H9 (cell line): ENCODE measurements around the gene ACADL. TPM values are rescaled to one million over a fixed set of nuclear protein-coding genes. Genes with fewer than 3 reads are reported as not detected.
A peak's percentile ranks its signal among the peaks of the same experiment; 100 is the strongest.

Experiments used
- DNase-seq: peaks from one replicate; pipeline ENCODE4 v3.0.0-alpha.2; 2017
- H2AFZ ChIP-seq: one replicate; pipeline ENCODE4 v1.6.1; 2013; ENCODE audit warnings: mild to moderate bottlenecking, low read length, control low read depth, moderate library complexity
- H2AK5ac ChIP-seq: 2 replicates; pipeline ENCODE4 v1.6.1; 2013; ENCODE audit warnings: low read length, control low read depth, mixed read lengths; ENCODE audit not compliant: insufficient read length
- H2BK120ac ChIP-seq: one replicate; pipeline ENCODE4 v1.6.1; 2013; ENCODE audit warnings: low read depth, mild to moderate bottlenecking, low read length, control low read depth, inconsistent platforms; ENCODE audit not compliant: poor library complexity, severe bottlenecking
- H2BK12ac ChIP-seq: 2 replicates; pipeline ENCODE4 v1.6.1; 2013; ENCODE audit warnings: low read length, control low read depth, mixed read lengths, low read depth; ENCODE audit not compliant: insufficient read length
- H2BK15ac ChIP-seq: 2 replicates; pipeline ENCODE4 v1.6.1; 2013; ENCODE audit warnings: low read depth, low read length, control low read depth
- H2BK20ac ChIP-seq: one replicate; pipeline ENCODE4 v1.6.1; 2013; ENCODE audit warnings: low read depth, mild to moderate bottlenecking, low read length, control low read depth, inconsistent platforms; ENCODE audit not compliant: poor library complexity, severe bottlenecking
- H2BK5ac ChIP-seq: 2 replicates; pipeline ENCODE4 v1.6.1; 2013; ENCODE audit warnings: low read length, control low read depth, mixed read lengths; ENCODE audit not compliant: insufficient read length
- H3K14ac ChIP-seq: 2 replicates; pipeline ENCODE4 v1.6.1; 2013; ENCODE audit warnings: low read length, control low read depth; ENCODE audit not compliant: insufficient read depth
- H3K18ac ChIP-seq: 2 replicates; pipeline ENCODE4 v1.6.1; 2013; ENCODE audit warnings: low read depth, mild to moderate bottlenecking, mixed read lengths, low read length, control low read depth; ENCODE audit not compliant: insufficient read length
- H3K23ac ChIP-seq: 2 replicates; pipeline ENCODE4 v1.6.1; 2013; ENCODE audit warnings: low read length, control low read depth, mixed read lengths, low read depth; ENCODE audit not compliant: insufficient read length
- H3K23me2 ChIP-seq: 2 replicates; pipeline ENCODE4 v1.6.1; 2013; ENCODE audit warnings: low read depth, mild to moderate bottlenecking, mixed read lengths, low read length, control low read depth; ENCODE audit not compliant: insufficient read length, poor library complexity, severe bottlenecking
- H3K27ac ChIP-seq: 2 replicates; pipeline ENCODE4 v1.5.1; 2013; ENCODE audit warnings: low read length, control low read depth, mixed read lengths, low read depth; ENCODE audit not compliant: insufficient read length
- H3K27me3 ChIP-seq: 2 replicates; pipeline ENCODE4 v1.6.1; 2013; ENCODE audit warnings: low read length, control low read depth, inconsistent platforms; ENCODE audit not compliant: insufficient read depth
- H3K4ac ChIP-seq: 2 replicates; pipeline ENCODE4 v1.6.1; 2013; ENCODE audit warnings: low read depth, mild to moderate bottlenecking, control low read depth, inconsistent platforms, low read length, moderate library complexity
- H3K4me1 ChIP-seq: 2 replicates; pipeline ENCODE4 v1.6.1; 2013; ENCODE audit warnings: low read length, control low read depth, inconsistent platforms; ENCODE audit not compliant: insufficient read depth
- H3K4me2 ChIP-seq: 2 replicates; pipeline ENCODE4 v1.6.1; 2013; ENCODE audit warnings: low read length, control low read depth, mixed read lengths; ENCODE audit not compliant: insufficient read length, insufficient read depth
- H3K56ac ChIP-seq: 2 replicates; pipeline ENCODE4 v1.6.1; 2013; ENCODE audit warnings: low read depth, mild to moderate bottlenecking, mixed read lengths, low read length, control low read depth; ENCODE audit not compliant: insufficient read length
- H3K79me1 ChIP-seq: 2 replicates; pipeline ENCODE4 v1.6.1; 2013; ENCODE audit warnings: low read depth, mild to moderate bottlenecking, moderate library complexity, low read length, control low read depth, inconsistent platforms; ENCODE audit not compliant: insufficient read depth, poor library complexity, severe bottlenecking
- H3K79me2 ChIP-seq: 2 replicates; pipeline ENCODE4 v1.6.1; 2013; ENCODE audit warnings: low read length, control low read depth, inconsistent platforms; ENCODE audit not compliant: insufficient read depth
- H3K9ac ChIP-seq: 2 replicates; pipeline ENCODE4 v1.6.1; 2013; ENCODE audit warnings: low read length, control low read depth, mixed read lengths; ENCODE audit not compliant: insufficient read length; ENCODE audit errors: extremely low read depth
- H3K9me3 ChIP-seq: one replicate; pipeline ENCODE4 v1.6.1; 2013; ENCODE audit warnings: low read depth, low read length, inconsistent platforms; ENCODE audit not compliant: control insufficient read depth
- H3T11ph ChIP-seq: one replicate; pipeline ENCODE4 v1.6.1; 2013; ENCODE audit warnings: mild to moderate bottlenecking, low read length, control low read depth, inconsistent platforms
- H4K20me1 ChIP-seq: one replicate; pipeline ENCODE4 v1.6.1; 2013; ENCODE audit not compliant: control insufficient read depth, insufficient read length, insufficient read depth
- H4K5ac ChIP-seq: 2 replicates; pipeline ENCODE4 v1.6.1; 2013; ENCODE audit warnings: low read depth, mild to moderate bottlenecking, mixed read lengths, low read length, control low read depth; ENCODE audit not compliant: insufficient read length
- H4K8ac ChIP-seq: replicated peaks from 2 replicates; pipeline ENCODE4 v1.6.1; 2013; ENCODE audit warnings: low read length, control low read depth, mixed read lengths, low read depth; ENCODE audit not compliant: insufficient read length
- H4K91ac ChIP-seq: 2 replicates; pipeline ENCODE4 v1.6.1; 2013; ENCODE audit warnings: low read depth, mild to moderate bottlenecking, moderate library complexity, mixed read lengths, low read length, control low read depth; ENCODE audit not compliant: insufficient read length
- H3K27ac Mint-ChIP-seq, 3 experiments: 2 replicates in 2 of 3; 3 replicates in 1 of 3; pipeline ENCODE4 v1.8.0; 2020 to 2021; ENCODE audit warnings: mixed read lengths in 3 of 3, mild to moderate bottlenecking in 1 of 3, moderate library complexity in 1 of 3
- H3K27me3 Mint-ChIP-seq: 2 replicates; pipeline ENCODE4 v1.8.0; 2021; ENCODE audit warnings: low read depth, mild to moderate bottlenecking, moderate library complexity, mixed read lengths
- H3K36me3 Mint-ChIP-seq, 3 experiments: 2 replicates in 2 of 3; 3 replicates in 1 of 3; pipeline ENCODE4 v1.8.0; 2020 to 2021; ENCODE audit warnings: low read depth in 3 of 3, mixed read lengths in 3 of 3; ENCODE audit not compliant: insufficient read depth in 1 of 3
- H3K4me1 Mint-ChIP-seq, 2 experiments: 2 replicates each; pipeline ENCODE4 v1.8.0; 2020; ENCODE audit warnings: mixed read lengths in 2 of 2
- H3K4me3 Mint-ChIP-seq, 2 experiments: 2 replicates in 1 of 2; 3 replicates in 1 of 2; pipeline ENCODE4 v1.8.0; 2020 to 2021; ENCODE audit warnings: mild to moderate bottlenecking in 2 of 2, mixed read lengths in 2 of 2, moderate library complexity in 1 of 2
- H3K9me3 Mint-ChIP-seq, 2 experiments: 2 replicates in 1 of 2; 3 replicates in 1 of 2; pipeline ENCODE4 v1.8.0; 2020; ENCODE audit warnings: mild to moderate bottlenecking in 2 of 2, mixed read lengths in 2 of 2, moderate library complexity in 1 of 2
- CTCF ChIP-seq: fragments of 200-600 bp; sonication (generic); conservative IDR thresholded peaks from 3 replicates; pipeline ENCODE4 v1.8.0; 2021; ENCODE audit warnings: antibody characterized with exemption, mild to moderate bottlenecking
- WGBS: extraction: QIAGEN DNeasy Blood & Tissue Kit; methylation state at CpG from one replicate; pipeline ENCODE4 v1.1.7; 2013; ENCODE audit warnings: missing lambda C conversion rate, low lambda C conversion rate, mixed read lengths; ENCODE audit not compliant: insufficient read length; ENCODE audit errors: extremely low coverage; 5-methylcytosine and 5-hydroxymethylcytosine counted together
- total RNA-seq: library from RNA; stranded (reverse); gene quantifications from 2 replicates; pipeline ENCODE4 v1.2.1, GENCODE V29; 2021

The ACADL gene
- total RNA-seq, 1 experiment from 2014 or later, result 0.26 TPM

GRCh38 chr2:210170446-210171303 lies 54.6 kb downstream of the ACADL start:
- H2AFZ ChIP-seq, result peak overlapping the region; percentile 85
- H3K4me2 ChIP-seq, result peak overlapping the region; percentile 79
- TF ChIP-seq CTCF, result no peak
- no peaks in the 10 kb centered on the region for H3K27me3 ChIP-seq
- H4K91ac ChIP-seq, result no peak overlapping the region
- H2BK15ac ChIP-seq, result no peak overlapping the region
- no CpG with 5 or more reads among the region's 64 CpGs for WGBS
- H3K79me1 ChIP-seq, result no peaks in the 10 kb centered on the region
- no peaks in the 10 kb centered on the region for H3K79me2 ChIP-seq
- H2BK12ac ChIP-seq, result no peak overlapping the region
- peak; percentile 97 for DNase-seq
- Mint-ChIP-seq H3K27ac (peak overlapping the region; percentile 99 to 100 (median 99)), H3K4me3 (peak overlapping the region; percentile 95 to 97), H3K27me3 (no peaks in the 10 kb centered on the region), H3K4me1 (peaks cover 22 to 23% of the 10 kb centered on the region in 2 experiments), H3K36me3 (no peaks in the 10 kb centered on the region), H3K9me3 (no peaks in the 10 kb centered on the region; a peak in 2 of 5 replicates)
- no peaks in the 10 kb centered on the region for H3K4me1 ChIP-seq
- no peak overlapping the region for H2AK5ac ChIP-seq
- H3K4ac ChIP-seq, result no peak overlapping the region
- H4K8ac ChIP-seq, result no peak overlapping the region
- H4K20me1 ChIP-seq, result no peaks in the 10 kb centered on the region
- H3K9ac ChIP-seq, result peak overlapping the region; percentile 93
- no peaks in the 10 kb centered on the region for H3K9me3 ChIP-seq
- H3K23me2 ChIP-seq, result peaks cover 16% of the 10 kb centered on the region
- H3K27ac ChIP-seq, result peak overlapping the region; percentile 85
- no peak overlapping the region for H3T11ph ChIP-seq
- H2BK20ac ChIP-seq, result no peak overlapping the region
- peak overlapping the region; percentile 56 for H2BK5ac ChIP-seq
- no peak overlapping the region for H3K23ac ChIP-seq
- no peak overlapping the region for H2BK120ac ChIP-seq
- no peak overlapping the region for H3K56ac ChIP-seq
- H4K5ac ChIP-seq, result peak overlapping the region; percentile 13
- peak overlapping the region; percentile 98 for H3K18ac ChIP-seq
- H3K14ac ChIP-seq, result peak overlapping the region; percentile 96
